Stimulated activated CD8-positive, alpha-beta memory T cell treated with anti-CD3 and anti-CD28 coated beads, Interleukin-7, amount 100 ng/mL, for 24 hours (primary cell): ENCODE results near the gene BCAS3.

Experiments used
- DNase-seq: peaks from one replicate; pipeline ENCODE4 v3.0.0-alpha.2; 2020; ENCODE audit warnings: low read depth

BCAS3 gene

GRCh38 chr17:61070649-61071048 lies 393.0 kb downstream of the BCAS3 start:
- DNase-seq = no peak

GRCh38 chr17:61072648-61073047 lies 395.0 kb downstream of the BCAS3 start:
- no peak for DNase-seq

GRCh38 chr17:61073131-61073530 lies 395.5 kb downstream of the BCAS3 start:
- no peak for DNase-seq

DNA sequence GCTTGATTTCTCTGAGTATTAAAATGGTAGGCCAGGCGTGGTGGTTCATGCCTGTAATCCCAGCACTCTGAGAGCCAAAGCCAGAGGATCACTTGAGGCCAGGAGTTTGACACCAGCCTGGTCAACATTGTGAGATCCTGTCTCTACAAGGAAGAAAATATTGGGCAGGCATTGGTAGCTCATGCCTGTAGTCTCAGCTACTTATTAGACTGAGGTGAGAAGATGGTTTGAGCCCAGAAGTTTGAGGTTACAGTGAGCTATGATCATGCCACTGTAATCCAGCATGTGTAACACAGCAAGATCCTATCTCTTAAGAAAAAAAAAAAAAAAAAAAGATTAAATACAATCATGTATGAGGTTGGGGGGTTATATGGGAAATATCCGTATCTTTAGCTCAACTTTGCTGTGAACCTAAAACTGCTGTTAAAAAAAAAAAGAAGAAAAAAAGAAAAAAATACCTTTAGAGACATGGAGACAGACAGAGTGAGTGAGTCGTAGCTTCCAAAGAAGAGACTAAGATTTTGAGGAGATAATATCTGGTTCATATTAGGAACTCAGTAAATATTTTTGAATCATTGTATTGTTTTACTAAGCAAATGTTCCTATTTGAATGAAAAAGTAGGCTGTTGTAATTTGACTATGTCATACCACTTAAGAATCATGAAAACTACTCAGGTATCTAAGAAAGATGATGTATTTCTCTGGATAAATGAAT lies 396.3 kb downstream of the BCAS3 start:
- DNase-seq = no peak

GRCh38 chr17:61075988-61076387 lies 398.3 kb downstream of the BCAS3 start:
- no peak for DNase-seq

DNA sequence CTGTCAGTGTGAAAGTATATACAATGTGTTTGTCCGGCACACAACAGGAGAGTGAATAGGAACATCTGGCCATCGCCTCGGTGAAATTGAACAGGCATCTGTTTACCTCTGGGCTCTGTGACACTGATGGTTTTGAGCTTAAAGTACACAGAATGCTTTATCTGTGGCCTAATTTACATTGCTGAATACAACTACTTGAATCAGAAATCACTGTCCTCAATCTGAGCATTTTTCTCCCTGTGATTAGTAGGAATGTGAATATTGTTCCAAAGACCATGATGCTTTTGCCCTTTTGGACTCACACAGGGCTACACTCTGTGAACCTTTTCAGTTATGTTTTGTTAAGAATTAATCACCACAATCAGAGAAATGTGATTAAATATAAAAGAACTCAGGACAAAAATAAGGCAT lies 399.0 kb downstream of the BCAS3 start:
- no peak for DNase-seq

DNA sequence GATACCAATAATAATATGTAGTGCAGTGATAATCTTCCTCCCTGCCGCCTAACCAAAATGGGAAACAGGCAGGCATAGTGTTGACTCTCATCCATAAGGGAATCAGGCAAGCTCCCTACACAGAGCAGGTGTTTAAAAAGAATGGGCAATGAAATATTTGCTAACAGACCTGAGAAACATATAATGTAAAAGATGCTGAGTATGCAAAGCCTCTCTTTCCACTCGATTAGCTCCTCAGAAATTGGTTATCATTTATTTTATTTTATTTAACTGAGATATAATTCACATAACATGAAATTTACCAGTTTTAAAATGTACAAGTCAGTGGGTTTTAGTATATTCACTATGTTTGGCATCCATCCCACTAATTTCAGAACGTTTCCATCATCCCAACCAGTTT lies 404.3 kb downstream of the BCAS3 start:
- DNase-seq = no peak

DNA sequence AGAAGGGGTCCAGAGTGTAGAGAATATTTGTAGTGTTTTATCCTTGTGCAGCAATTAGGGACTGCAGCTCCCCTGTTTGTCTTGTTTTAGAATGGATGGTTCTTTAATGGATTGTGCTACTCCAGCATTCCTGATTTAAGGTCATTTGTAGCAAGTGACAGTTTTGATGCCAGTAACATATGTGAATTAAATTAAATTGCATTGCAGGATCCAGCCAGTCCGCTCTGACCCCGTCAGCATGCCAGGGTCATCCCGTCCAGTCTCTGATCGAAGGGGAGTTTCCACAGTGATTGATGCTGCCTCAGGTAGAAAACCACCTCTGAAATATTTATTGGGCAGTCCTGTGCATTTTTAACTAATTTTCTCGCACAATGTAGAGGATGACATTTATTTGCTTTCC lies 406.6 kb downstream of the BCAS3 start:
- no peak for DNase-seq

- no peak for DNase-seq
Observed at GRCh38 chr17:61087024-61087423, 409.4 kb downstream of the BCAS3 start.

- DNase-seq = no peak
Observed at GRCh38 chr17:61088556-61088955, 410.9 kb downstream of the BCAS3 start.

GRCh38 chr17:61091096-61091495 lies 413.4 kb downstream of the BCAS3 start:
- no peak for DNase-seq

DNA sequence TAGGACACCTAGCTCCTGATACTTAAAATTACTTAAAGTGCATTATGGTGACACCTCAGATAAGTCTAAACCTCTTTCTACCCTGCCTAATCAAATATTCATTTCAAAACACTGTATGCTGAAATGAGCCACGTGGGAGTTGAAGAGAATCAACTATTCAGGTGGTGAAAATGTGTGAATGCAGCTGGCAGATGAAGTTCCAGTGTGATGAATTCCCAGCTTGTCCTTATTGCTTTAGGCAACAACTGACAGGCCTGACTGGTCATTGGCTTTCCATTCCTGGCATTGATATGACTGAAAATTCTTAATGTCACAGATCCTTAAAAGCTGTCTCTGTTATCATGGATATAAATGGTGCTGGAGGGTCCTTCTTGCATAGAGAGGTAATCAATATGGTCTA lies 420.1 kb downstream of the BCAS3 start:
- DNase-seq = no peak

DNA sequence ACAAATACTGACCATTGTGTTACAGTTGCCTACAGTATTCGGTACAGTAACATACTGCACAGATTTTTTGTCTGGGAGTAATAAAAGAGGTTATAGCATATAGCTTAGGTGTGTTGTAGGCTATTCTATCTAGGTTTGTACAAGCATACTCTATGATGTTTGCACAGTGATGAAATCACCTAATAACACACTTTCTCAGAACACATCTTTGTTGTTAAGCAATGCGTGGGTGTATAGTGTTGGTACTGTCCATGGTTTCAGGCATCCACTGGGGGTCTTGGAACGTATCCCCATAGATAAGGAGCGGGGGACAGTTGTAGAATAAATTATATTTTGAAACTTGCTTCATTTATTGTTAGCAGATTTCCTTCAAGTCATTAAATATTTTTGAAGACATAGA lies 428.7 kb downstream of the BCAS3 start:
- DNase-seq = no peak

DNA sequence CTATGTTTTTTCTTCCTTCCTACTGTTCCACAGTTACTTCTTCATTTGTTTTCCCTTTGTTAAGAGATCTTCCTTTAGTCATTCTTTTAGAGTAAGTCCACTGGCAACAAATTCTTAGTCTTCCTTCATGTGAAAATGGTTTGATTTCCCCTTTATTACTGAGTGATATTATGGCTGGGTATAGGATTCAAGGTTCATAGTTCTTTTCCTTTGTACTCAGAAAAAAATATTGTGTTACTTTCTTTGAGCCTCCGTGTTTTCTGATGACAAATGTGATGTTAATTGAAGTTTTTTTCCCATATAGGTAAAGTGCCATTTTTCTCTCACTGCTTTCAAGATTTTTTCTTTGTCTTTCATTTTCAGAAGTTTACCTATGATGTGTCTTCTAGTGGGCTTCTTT lies 438.9 kb downstream of the BCAS3 start:
- no peak for DNase-seq

DNA sequence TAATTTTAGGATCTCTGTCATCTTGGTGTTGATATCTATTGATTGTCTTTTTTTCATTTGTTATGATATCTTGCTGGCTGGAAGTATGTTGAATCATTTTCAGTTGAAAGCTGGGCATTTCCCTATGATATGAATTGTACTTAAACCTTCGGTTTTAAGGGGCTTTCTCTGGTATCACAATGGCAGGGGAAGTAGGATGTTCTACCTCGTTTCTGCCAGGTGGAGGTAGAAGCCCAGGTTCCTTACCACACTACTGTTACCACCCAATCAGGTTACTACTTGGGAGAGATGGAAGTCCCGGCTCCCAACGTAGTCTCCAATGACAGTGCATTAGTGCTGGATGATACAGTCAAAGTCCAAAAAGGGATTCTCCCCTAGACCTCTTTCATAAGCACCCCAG lies 440.3 kb downstream of the BCAS3 start:
- DNase-seq = no peak

DNA sequence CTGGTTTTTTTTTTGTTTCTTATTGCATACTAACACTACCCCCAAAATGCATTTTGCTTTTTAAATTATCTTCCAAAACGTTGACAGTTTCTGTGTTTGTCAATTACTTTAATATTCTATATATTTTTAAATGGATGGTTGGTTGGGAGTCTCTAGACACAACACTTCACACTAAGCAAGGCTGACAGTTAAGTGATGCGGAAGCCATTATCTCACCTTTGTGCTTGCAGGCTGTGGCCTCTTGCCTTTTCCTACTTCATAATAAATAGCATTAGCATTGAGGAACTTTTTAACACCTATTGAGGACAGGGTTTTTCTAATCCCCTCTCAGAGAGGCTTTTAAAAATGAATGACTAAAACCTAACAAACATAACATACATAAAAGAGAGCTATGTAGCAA lies 441.2 kb downstream of the BCAS3 start:
- no peak for DNase-seq

GRCh38 chr17:61122326-61122913 lies 444.8 kb downstream of the BCAS3 start:
- DNase-seq = no peak

GRCh38 chr17:61124562-61124961 lies 446.9 kb downstream of the BCAS3 start:
- no peak for DNase-seq

DNA sequence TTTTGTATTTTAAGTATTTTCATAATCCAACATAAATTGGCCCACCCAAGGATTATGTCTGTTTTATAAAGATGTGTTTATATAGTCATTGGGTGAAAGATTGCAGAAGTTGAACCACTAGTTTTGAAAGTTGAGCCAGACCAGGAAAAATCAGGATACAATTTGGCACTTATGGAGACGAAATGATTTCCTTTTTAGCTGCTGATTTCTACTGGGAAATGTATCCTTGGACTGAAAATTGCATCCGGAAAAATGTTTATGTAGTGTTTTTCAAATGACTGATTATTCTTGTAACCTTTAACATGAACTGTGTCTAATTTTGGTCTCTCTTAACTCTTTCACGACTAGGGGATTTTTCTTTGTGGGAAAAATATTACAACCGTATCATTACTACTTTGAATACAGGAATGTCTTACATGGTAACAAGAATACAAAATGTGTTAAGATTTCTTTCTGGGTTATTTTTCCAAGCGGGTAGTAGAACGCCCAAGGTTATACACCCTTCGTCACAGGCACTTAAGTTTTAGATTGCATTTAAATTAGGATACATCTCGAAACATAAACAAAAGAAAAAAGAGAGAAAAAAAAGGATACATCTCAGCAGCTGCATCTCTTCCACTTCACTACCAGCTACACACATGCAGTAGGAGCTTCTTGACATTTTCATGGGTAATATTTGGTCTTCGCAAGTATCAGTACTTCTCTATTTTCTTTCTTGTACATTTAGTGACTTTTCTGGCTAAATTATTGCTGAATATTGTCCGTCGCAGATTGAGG lies 449.0 kb downstream of the BCAS3 start:
- no peak for DNase-seq

DNA sequence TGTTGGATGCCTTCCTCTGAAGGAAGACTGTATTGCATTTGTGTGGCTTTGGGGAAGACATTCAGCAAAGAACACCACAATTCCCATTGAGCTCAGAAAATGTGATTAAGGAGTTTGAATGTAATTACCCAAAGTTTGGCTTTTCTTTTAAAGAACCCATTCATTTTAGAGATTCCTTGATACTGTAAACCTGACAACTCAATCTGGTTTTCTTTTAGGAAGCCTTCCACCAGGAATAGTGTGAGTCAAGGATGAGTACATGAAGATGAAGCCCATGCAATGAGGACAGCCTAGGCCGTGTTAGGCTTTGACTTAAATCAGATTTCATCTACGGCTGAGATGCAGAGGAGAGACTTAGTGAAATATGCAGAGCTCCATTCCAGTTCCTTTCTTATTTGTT lies 450.3 kb downstream of the BCAS3 start:
- no peak for DNase-seq

DNA sequence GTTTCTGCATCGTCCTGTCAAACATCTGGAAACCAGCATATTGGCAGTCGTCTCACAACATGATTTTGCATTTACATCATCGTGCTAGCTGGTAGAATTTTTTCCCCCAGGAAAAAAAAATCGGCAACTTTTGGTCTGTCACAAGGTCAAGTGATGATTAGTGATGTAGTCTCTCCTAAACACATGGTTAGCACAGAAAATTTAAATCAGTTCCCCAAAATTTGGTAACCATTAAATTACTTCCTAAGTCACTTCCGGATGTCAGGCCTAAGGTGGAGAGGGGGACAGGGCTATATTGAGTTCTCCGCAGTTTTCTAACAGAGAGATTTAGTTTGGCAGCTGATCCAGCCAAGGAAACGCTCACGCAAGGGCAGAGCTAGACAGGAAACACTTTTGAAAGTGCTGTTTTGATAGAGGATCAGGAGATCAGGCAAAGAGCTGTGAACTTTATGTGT lies 451.0 kb downstream of the BCAS3 start:
- no peak for DNase-seq

DNA sequence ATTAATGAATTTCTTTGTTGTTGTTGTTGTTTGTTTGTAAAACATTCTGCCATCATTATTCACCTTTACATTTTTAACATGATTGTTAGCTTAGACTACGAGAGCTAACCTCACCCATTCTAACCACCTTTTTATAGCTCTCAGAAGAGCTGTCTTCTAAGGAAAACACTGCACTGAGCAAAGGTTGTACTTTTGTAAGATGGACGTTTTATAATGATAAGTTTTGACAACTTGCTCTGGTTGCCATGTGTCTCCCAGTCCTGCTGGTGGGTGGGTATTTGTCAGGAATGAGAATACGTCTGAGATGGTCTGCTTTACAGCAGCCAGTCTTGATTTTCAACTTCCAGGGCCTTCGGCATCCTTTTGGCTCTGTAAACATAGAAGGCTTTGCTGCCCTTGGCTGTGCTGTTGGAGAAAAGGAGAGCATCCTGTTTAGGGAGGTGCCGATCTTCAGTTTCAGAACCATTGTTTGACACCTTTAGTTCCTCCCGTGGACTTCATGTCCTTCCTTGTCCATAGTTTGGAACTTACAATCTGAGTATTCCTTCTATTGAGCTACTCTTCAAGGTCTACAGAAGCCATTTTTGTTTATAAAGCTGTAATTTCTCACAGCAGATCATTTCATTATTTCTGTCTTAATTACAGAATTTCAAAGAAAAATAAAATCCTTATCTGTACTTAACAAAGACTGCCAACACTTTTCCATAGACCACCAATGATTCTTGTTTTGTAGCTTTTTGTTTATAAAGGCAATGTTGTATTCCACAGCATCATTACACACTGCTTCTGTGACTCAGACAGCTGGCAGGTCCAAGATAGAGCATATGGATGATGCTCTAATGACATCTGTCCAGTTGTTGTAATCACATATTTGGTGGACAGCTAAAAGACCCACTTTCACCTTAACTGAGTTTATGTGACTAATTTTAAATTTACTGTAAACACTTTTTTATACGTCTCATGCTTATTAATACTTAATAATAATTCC lies 451.9 kb downstream of the BCAS3 start:
- no peak for DNase-seq
